ENCODE results near the gene FPR2. TPM values are rescaled to one million over a fixed set of nuclear protein-coding genes. Genes with fewer than 3 reads are reported as not detected.

The FPR2 gene
- total and polyA plus RNA-seq, 9 of the 15 experiments (the other 6 are each of a cell fraction or from before 2014, with no cell fraction given): 0.03 to 0.15 (median 0.07) TPM; not detected in 6

- 0 out of 2 replicates have a peak, but pooled peaks have one; percentile 40 for TF ChIP-seq ZBTB2 (IDR thresholded peaks at IDR 0.05)
- peak; percentile 69; the same call in 1 of the 2 replicates for TF ChIP-seq ZNF174 (CRISPR knock-in tag; IDR thresholded peaks at IDR 0.05)
- TF ChIP-seq SMAD3 (CRISPR knock-in tag; conservative IDR thresholded peaks at IDR 0.05): 0 out of 2 replicates have a peak, but pooled peaks have one; percentile 13
- TF ChIP-seq ELF1 (tag; IDR thresholded peaks at IDR 0.05): peak; percentile 38; the same call in 1 of the 2 replicates
- peak; percentile 64 for TF ChIP-seq DPF2 (IDR thresholded peaks at IDR 0.05)
- peak; percentile 16; the same call in 1 of the 2 replicates for TF ChIP-seq RNF2 (IDR thresholded peaks at IDR 0.05)
- 0 out of 2 replicates have a peak, but pooled peaks have one; percentile 49 for TF ChIP-seq ZEB2 (IDR thresholded peaks at IDR 0.05)
- peak; percentile 48; the same call in 1 of the 2 replicates for TF ChIP-seq ZNF76 (CRISPR knock-in tag; IDR thresholded peaks at IDR 0.05; ENCODE audit: borderline replicate concordance)
- peak; percentile 40; the same call in 1 of the 2 replicates for TF ChIP-seq L3MBTL2 (IDR thresholded peaks at IDR 0.05)
- TF ChIP-seq RCOR1 (IDR thresholded peaks at IDR 0.05; ENCODE audit: borderline replicate concordance in 1 of 2, low read depth in 2 of 2, low read length in 2 of 2): 0 out of 4 replicates have a peak, but pooled peaks of 1 of the 2 experiments have one; percentile 19
- peak in 1 of 2 experiments; percentile 16; a peak in 1 of 4 replicates for TF ChIP-seq NRF1 (conservative IDR thresholded peaks at IDR 0.05 in 1 of 2, IDR thresholded peaks at IDR 0.05 in 1 of 2)
- peak; percentile 70 for TF ChIP-seq FOXJ2 (tag; IDR thresholded peaks at IDR 0.05)
- 0 out of 4 replicates have a peak, but pooled peaks of 1 of the 2 experiments have one; percentile 18 for TF ChIP-seq ZNF639 (CRISPR knock-in tag; conservative IDR thresholded peaks at IDR 0.05 in 1 of 2, IDR thresholded peaks at IDR 0.05 in 1 of 2)
- TF ChIP-seq ZNF766 (CRISPR knock-in tag; conservative IDR thresholded peaks at IDR 0.05): peak; percentile 56; the same call in 1 of the 2 replicates
- peak; percentile 76 for TF ChIP-seq VEZF1 (CRISPR knock-in tag; IDR thresholded peaks at IDR 0.05)
- TF ChIP-seq ZNF592 (IDR thresholded peaks at IDR 0.05): peak; percentile 90
- peak; percentile 25; the same call in 1 of the 2 replicates for TF ChIP-seq ZNF175 (CRISPR knock-in tag; IDR thresholded peaks at IDR 0.05; ENCODE audit: low read depth)
- 0 out of 2 replicates have a peak, but pooled peaks have one; percentile 68 for TF ChIP-seq MTA3 (IDR thresholded peaks at IDR 0.05; ENCODE audit: borderline replicate concordance)
- TF ChIP-seq ARID1B (IDR thresholded peaks at IDR 0.05): peak; percentile 70
- 0 out of 2 replicates have a peak, but pooled peaks have one; percentile 11 for TF ChIP-seq GATA2 (CRISPR knock-in tag; IDR thresholded peaks at IDR 0.05)
These were observed 43.8 kb downstream of the FPR2 start (continued) for GRCh38 chr19:51804789-51805188.

Data from K562 (cell line).